Measurements from ENCODE around the gene RBPJ.

Gene RBPJ

DNA sequence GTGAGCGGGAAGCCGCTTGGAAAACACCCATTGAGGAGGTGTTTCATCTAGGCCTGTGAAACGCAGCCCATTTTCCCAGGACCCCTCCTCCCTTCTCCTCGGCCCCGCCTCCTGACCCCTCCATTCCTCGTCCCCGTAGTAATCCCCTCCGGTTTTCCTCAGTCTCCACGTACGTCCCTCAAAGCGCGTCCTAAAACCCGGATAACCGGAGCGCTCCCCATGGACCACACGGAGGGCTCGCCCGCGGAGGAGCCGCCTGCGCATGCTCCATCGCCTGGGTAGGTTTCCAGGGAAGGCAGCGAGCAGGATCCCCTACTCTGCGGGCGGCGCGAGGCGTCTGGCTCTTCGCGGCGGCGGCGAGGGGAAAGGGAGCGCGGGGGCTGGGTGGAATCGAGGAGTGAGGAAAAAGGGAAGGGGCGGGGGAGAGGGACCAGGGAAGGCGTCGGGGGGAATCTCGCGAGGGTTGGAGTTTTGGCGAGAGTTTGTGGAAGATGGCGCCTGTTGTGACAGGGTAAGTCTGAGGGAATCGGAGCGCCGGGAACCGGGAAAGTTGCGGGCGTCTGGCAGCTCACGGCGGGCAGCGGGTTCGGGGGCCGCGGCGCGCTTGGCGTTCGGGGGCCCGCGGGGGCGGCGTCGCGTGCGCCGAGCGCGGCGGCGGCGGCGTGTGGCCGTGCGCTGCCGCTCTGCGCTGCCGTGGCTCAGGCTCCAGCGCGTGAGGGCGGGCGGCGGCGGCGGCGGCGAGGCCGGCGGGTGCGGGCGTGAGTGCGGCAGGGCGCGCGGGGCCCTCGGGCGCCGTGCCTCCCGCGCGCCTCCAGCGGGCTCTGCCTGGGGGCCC lies at the start of gene RBPJ:
Gene RBPJ, plus strand, starts transcription at position 477 of the 835 bp plus-strand sequence. Its CDS starts 15 bp downstream, at position 492.
- peak; percentile 97 for DNase-seq

DNA sequence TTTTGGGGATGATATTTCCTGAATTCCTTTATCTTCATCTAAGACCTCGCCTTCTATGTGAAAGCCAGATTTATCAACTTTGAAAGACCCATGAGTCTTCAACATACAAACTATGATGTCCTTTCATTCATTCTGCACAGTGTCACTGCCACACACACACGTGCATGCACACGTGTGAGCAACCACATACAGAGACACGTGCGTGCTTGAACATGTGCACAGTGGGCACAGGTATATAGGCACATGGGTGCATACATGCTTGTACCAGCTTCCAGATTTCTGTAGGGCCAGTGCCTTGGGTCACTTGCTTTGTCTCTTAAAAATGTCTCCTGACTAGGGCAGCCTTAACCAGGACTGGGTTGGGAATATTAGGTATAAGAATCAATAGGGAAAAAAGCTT lies 49.1 kb upstream of the RBPJ start:
- DNase-seq = no peak

DNA sequence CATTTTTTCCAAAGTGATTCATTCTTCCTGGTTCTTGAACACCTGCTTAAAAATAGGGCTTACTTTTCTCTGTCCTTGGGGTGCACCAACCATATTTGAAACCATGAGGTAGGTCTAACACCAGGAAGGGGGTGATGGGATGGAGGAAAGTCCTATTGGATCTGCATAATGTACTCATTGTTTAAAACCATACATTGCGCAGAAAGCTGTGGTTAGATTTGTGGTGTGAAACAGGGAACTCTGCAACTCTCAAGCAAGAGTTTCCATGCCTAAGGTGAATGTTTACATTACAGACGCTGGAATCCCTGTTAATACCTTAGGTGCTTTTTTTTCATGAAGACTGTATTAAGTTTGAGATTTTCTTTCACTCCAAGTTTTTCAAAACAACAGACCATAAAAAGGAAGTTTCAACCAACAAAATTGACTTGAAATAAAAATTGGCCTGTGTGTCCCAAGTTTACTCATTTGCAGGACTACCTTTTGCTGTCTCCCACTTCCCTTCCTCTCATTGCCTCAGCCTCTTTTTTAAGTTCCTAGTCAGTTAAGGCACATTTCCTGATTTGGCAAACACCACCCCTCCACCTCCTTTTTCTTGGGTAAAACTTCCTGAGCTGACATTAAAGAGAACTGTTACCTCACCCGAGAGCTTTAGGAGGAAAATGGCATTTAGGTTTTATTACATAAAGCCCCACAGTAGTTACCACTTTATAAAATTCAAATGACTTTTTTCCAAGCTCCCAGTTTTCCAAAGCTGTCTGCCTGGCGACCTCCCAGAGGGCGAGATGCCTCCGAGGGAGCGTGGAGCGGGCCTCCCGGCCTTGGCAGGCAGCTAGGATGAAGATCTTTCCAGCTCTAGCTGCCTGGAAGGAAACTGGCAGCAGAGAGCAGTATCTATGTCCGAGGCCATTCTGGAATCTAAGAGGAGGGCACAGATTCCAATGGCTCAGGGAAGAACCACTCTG lies 47.9 kb upstream of the RBPJ start:
- no peak for DNase-seq

DNA sequence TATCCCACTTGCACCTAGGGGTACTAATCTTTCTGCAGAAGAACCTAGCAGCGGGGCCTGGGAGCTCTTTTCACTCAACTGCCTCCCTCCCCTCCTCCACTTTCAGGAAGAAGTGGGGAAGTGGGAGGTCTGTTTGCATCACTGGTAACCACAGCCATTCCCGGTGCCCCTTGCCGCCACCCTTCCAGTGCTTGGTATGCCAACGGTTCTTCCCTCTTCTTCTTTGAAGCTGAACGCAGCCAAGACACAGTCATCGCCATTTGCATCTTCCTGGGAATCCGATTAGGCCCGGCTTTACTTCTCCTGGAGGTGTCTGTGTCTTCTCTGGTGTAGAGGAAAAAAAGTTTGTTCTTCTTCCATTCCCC lies 47.2 kb upstream of the RBPJ start:
- DNase-seq = peak; percentile 52

DNA sequence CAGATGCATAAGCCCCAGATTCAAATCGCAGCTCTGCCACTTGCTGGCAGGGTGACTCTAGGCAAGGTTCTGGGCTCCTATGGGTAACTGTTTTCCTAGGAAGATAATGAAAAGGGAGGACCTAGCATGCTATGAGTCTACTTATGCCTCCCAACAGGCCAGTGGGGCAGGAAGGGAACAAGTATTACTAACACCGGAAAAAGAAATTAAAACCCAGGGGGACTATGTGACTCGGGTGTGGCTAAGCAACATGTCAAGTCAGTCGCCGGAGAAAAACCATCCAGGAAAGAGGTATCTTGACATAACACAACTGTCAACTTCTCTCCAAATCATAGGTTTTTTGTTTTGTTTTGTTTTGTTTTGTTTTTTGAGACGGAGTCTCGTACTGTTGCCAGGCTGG lies 45.5 kb upstream of the RBPJ start:
- no peak for DNase-seq

DNA sequence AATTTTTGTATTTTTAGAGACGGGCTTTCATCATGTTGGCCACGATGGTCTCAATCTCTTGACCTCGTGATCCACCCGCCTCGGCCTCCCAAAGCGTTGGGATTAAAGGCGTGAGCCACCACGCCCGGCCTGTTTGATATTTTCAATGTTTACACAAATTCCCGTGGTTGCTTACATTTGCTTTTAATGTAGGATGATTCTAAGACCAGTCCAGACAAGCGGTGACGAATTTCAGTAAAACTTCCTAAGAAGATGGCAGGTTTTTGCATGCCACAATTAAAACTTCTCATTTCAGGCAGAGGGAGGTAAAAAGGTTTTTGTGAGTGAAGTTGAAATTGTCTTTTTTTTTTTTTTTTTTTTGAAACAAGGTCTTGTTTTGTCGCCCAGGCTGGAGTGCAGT lies 41.4 kb upstream of the RBPJ start:
- no peak for DNase-seq

DNA sequence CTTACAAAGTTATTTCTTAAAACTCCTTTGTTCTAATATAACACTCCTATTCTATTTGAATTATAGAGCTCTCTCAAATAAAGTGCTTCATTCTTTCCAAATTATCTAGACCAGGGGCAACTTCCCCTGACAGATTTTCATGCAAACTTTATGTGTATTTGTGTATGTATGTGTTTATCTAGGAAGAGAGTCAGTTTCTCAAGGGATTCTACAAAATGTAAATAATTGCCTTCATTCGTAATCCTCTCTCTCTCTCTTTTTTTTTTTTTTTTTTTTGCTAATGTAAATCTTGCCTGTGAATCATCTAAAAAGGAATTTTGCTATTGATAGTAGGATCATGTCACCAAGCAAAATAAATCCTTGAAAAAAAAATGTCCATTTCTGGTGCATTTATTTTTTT lies 38.9 kb upstream of the RBPJ start:
- no peak for DNase-seq

DNA sequence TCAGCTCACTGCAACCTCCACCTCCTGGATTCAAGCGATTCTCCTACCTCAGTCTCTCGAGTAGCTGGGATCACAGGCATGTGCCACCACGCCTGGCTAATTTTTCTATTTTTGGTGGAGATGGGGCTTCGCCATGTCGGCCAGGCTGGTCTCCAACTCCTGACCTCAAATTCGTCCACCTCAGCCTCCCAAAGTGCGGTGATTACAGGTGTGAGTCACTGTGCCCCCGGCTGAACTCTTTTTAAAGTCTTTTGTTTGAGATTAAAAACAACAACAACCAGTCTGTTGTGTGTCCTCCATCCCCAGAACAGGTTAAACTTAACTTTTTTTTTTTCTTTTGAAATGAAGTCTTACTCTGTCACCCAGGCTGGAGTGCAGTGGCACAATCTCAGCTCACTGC lies 36.3 kb upstream of the RBPJ start:
- no peak for DNase-seq

DNA sequence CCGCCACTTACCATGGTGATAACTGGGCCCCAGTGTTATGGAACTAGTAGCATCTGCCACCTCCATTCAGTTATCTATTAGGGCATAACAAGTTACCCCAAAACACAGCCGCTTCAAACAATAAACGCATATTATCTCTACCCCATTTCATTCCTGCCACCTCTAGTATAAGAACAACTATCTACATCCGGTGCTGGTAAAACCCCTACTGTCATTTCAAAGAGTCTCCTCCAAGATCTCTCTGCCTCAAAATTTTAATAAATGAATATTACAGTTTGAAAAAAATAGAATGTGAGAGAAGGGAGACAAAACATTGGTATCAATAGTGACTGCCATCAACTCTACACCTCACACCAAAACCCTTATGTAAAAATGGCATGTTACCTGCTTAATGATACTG lies 35.5 kb upstream of the RBPJ start:
- DNase-seq = no peak

DNA sequence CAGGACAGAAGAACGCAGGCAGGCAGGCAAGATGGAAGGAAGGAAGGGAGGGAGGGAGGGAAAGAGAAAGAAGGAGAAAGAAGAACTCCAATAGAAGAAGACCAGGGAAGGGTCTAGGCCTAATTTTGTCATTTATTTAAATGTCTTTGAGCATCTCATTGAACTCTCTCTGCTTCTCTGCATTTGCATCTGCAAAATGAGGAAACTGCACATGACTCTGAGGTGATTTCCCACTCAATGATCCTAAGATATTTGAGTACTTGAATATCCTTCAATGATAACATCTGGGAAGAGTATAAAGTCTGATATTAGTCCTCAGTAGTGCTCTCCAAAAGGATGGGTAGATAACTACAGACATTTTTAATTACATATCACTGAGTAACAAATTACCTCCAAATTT lies 33.1 kb upstream of the RBPJ start:
- DNase-seq = no peak

DNA sequence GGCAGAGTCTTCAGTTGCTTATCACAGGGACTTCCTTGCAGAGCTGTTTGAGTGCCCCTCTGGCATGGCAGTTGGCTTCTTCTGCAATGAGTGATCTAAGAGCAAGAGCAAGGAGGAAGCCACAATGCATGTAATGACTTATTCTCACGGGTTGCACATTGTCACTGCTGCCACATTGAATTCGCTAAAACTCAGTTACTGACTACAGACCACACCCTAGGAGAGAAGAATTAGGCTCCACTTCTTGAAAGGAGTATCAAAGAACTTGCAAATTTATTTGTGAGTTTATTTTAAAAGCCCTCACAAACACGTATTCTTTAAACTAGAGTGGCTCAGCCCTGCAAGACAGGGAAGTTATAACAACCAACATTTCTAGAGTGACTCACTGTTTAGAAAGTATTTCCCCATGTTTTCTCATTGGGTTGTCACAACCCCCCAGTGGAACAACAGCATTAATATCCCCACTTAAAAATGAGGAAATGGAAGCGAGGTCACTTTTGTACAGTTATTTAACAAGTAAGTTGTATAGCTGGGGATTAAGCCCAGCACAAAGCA lies 32.4 kb upstream of the RBPJ start:
- DNase-seq = no peak

DNA sequence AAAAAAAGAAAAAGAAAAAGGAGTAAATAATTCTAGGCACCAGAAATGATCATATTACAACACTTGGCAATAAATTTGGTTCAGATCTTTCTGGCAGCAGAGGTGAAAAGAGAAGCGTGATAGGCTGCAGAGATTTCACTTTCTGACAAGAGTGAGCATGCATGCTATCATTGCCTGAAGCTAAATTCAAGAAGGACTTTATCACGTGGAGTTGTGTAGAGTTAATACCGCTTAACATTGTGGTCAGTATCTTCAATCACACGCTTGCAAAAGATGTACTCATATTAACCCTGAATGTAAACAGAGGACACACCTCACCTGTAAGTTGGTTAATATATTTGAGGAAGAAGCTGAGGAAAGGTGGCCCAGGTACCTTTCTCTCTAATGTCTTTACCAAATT lies 31.4 kb upstream of the RBPJ start:
- DNase-seq = no peak

DNA sequence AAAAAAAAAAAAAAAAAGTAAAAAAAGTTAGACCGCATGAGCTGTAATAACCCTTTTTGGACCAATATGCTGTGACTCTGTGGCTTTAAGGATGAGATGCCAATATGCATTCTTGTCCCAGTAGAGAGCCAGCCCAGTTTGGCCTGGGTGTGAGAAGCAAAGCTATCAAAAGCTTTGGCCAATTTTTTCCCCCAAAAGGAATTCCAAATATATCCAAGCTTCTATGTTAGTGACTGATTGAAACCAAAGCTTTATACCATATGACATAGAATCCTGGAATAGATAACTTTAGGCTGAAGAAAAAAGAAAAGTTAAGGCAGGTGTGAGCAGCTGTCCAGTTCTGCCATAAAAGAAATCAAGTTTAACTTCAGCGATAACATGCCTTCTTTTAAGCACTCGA lies 30.5 kb upstream of the RBPJ start:
- no peak for DNase-seq

DNA sequence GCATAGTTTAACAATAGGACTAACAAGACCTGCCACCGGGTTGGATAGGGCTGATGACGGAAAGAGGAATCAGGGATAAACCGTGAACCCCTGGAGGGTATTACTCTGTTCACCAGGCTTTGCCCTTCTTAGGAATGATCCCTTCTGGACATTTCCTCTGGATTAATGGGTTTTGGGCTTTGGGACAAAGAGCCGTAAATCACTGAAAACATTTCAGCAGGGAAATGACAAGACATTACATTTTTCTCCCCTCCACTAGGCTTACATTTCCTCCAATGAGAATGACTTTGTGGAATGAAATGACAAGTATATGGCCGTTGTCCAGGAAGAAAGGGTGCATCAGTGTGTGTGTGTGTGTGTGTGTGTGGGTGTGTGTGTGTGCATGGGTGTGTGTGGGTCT lies 25.9 kb upstream of the RBPJ start:
- DNase-seq = no peak

DNA sequence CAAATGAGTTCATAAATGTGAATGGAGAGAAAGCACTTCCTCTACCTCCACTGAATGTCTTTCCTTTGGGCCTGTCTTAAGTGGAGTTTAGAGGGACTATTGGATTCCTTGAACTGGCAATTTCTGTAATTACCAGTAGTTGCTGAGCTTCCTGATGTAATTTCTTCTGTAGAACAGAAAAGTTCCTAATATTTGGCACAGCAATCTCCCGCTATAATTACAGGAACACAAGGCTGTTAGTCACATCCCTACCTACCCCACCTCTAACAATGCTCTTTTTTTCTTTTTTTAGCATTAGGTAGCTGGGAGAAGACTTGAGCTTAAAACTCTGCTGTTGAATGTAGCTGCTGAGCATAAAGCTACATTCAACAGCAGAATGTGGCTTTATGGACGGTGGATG lies 24.8 kb upstream of the RBPJ start:
- no peak for DNase-seq

DNA sequence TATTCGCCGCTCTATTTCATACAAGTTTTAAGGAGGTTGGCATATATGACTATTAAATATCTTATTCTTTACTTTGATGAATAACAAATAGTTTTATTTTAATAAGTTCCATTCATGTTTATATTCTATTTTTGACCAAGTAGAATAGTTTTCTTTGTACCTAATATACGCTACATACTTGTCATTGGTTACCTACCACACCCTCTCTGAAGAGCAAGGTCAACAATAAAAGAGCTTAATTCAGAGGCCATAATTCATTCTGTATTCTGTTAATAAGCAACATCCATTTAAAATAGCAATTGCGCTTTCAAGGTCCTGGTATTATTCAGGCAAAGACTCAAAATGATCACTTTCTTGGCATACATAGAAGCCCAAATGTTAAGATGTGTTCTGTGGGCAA lies 24.3 kb upstream of the RBPJ start:
- DNase-seq = no peak

DNA sequence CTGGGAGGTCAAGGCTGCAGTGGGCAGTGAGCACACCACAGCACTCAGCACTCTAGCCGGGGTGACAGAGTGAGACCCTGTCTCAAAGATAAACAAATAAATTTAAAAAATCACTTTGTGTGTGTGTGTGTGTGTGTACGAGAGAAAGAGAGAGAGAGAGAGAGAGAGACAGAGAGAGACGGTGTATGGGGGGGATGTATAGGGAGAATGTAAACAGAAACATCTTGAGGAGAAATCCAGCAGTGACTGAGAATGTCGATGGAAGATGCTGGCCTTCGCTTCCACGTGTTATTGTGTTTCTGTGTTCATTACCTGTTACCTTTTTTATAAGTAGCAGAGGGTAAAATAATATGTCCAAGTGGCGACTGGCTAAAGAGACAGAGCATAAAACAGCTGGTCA lies 23.6 kb upstream of the RBPJ start:
- no peak for DNase-seq

DNA sequence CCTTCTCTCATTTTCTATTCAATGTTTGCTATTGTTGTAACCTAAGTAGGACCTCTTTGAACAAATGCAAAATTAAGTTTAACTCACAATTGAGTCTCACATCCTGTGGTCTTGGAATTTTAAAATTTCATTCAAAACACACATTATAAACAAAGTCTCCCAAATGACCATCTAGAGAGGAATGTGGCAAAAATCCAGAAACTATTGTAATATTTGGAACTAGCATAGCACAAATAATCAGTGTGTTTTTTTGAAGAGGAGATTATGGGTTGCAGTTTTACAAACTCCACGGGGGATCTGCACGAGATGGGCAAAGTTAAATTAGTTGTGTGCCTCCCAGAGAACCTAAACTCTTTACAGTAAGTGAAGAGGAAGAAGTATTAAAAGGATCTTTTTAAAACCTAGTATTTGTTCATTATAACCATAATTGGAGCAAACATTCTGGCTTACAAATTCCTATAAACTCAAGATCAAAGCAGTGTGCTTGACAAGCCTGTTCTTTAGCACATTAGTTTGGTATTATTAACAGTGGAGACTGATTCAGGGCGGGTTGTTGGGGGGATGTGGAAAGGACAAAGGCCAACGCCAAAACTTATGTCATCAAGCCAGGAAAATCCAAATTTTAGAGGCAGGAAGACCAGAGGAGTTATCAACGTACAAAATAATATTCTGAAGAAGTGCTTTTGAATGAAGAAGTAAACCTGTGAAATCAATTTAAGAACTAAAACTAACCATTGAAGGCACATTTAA lies 22.4 kb upstream of the RBPJ start:
- DNase-seq = no peak

DNA sequence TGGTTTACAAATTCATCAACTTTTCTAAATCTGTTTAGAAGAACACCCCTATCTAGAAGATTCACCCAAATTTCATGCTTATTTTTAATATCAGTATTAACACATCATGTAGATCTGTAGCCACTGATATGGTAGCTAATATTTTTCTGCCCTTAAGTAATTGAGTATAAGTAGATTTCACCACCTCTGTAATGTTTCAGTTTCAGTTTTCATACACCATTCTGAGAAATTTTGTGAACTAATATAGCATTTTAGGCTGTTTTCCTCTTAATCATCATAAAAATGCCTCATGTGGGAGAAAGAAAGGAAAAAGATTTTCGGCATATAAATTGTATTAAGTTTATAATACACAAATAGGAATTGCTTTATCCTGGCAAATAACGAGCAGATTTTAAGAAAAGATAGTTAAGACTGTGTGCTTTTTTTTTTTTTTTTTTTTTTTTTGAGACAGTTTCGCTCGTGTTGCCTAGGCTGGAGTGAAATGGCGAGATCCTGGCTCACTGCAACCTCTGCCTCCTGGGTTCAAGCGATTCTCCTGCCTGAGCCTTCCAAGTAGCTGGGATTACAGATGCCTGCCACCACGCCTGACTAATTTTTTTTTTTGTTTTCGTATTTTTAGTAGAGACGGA lies 21.4 kb upstream of the RBPJ start:
- DNase-seq = no peak

DNA sequence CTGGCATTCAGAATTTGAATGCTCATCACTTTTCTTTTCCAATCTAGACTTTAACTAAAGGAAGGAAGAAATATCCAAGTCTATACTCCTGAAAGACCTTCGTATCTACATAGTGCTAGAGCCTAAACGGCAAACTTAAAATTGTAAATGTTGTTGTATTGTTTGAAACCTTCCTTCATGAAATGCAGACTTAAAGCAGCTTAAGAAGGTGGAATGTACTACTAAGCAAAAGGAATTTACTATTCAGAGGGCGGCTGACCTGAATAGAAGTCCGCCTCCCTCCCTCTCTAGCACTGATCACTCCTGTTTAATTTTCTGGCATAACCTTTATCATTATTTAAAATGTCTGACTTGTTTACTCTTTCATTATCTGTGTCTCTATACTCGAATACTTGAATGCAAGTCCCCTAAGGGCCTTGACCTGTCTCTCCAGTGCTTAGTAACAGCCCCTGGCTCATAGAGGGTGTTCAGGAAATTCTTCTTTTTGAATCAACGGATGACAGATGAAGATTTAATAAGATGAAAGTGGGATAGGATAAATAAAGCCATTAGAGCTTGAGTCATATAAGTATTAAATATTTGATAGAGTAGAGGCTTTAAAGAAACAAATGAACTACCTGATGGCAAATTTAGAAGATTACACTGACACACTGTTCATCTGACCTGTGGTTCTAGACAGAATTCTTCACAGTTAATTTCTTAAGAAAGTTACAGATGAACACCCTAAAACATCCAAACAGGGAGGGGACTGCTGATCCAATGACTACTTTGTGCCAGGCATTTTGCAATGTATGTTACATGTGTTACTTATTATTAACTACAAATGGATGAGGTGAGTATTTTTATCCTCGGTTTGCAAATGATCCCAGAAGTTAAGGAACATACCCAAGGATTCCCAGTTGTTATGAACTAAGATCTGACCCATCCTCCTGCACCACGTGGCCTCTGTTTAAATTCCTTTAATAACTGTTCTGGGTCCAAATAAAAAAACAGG lies 20.2 kb upstream of the RBPJ start:
- DNase-seq = no peak

All from NCI-H82 (cell line).